ENCODE data around the gene M1AP.

M1AP gene

GRCh38 chr2:74691929-74692328, 43.8 kb upstream of the M1AP start:
- Mint-ChIP-seq H3K9me3 (no peaks in the 10 kb centered on the region), H3K27me3 (ENCODE audit: low read depth, poor library complexity) (peaks cover 23% of the 10 kb centered on the region), H3K27ac (peak overlapping the region; percentile 8), H3K4me3 (no peak overlapping the region), H3K4me1 (no peaks in the 10 kb centered on the region), H3K36me3 (ENCODE audit: low read depth) (no peaks in the 10 kb centered on the region)
- no peak for DNase-seq
- no peak for TF ChIP-seq CTCF (IDR thresholded peaks at IDR 0.05)

- Mint-ChIP-seq H3K27ac (no peak overlapping the region), H3K4me3 (no peak overlapping the region), H3K9me3 (no peaks in the 10 kb centered on the region), H3K36me3 (ENCODE audit: low read depth) (no peaks in the 10 kb centered on the region), H3K27me3 (ENCODE audit: low read depth, poor library complexity) (peaks cover 20% of the 10 kb centered on the region), H3K4me1 (no peaks in the 10 kb centered on the region)
- TF ChIP-seq CTCF (IDR thresholded peaks at IDR 0.05): peak; percentile 76
- DNase-seq: peak; percentile 19
Observed at GRCh38 chr2:74690571-74690970, 42.4 kb upstream of the M1AP start.

GRCh38 chr2:74689671-74690070, 41.5 kb upstream of the M1AP start:
- peaks cover 17% of the 10 kb centered on the region for H3K27me3 Mint-ChIP-seq (ENCODE audit: low read depth, poor library complexity)
- no peaks in the 10 kb centered on the region for H3K36me3 Mint-ChIP-seq (ENCODE audit: low read depth)
- no peak overlapping the region for H3K27ac Mint-ChIP-seq

GRCh38 chr2:74688881-74689280, 40.8 kb upstream of the M1AP start:
- no peak for TF ChIP-seq CTCF (IDR thresholded peaks at IDR 0.05)
- no peak overlapping the region for H3K4me3 Mint-ChIP-seq
- no peak overlapping the region for H3K27ac Mint-ChIP-seq
- no peaks in the 10 kb centered on the region for H3K9me3 Mint-ChIP-seq
- H3K36me3 Mint-ChIP-seq (ENCODE audit: low read depth): no peaks in the 10 kb centered on the region
- H3K4me1 Mint-ChIP-seq: no peaks in the 10 kb centered on the region
- no peak for DNase-seq
- H3K27me3 Mint-ChIP-seq (ENCODE audit: low read depth, poor library complexity): peaks cover 19% of the 10 kb centered on the region

More at GRCh38 chr2:74689671-74690070, 41.5 kb upstream of the M1AP start:
- TF ChIP-seq CTCF (IDR thresholded peaks at IDR 0.05): no peak
- Mint-ChIP-seq H3K4me3 (no peak overlapping the region), H3K4me1 (no peaks in the 10 kb centered on the region), H3K9me3 (no peaks in the 10 kb centered on the region)
- DNase-seq: no peak

GRCh38 chr2:74685408-74685807, 37.3 kb upstream of the M1AP start:
- DNase-seq: no peak
- Mint-ChIP-seq H3K36me3 (ENCODE audit: low read depth) (no peaks in the 10 kb centered on the region), H3K4me1 (no peaks in the 10 kb centered on the region), H3K9me3 (no peaks in the 10 kb centered on the region), H3K27ac (no peak overlapping the region), H3K4me3 (no peak overlapping the region), H3K27me3 (ENCODE audit: low read depth, poor library complexity) (peaks cover 9% of the 10 kb centered on the region)
- TF ChIP-seq CTCF (IDR thresholded peaks at IDR 0.05): no peak

GRCh38 chr2:74682501-74682900, 34.4 kb upstream of the M1AP start:
- no peak for TF ChIP-seq CTCF (IDR thresholded peaks at IDR 0.05)
- H3K27me3 Mint-ChIP-seq (ENCODE audit: low read depth, poor library complexity): peaks cover 11% of the 10 kb centered on the region
- DNase-seq: no peak
- H3K4me3 Mint-ChIP-seq: no peak overlapping the region
- H3K36me3 Mint-ChIP-seq (ENCODE audit: low read depth): peaks cover 5% of the 10 kb centered on the region
- H3K9me3 Mint-ChIP-seq: no peaks in the 10 kb centered on the region
- H3K4me1 Mint-ChIP-seq: no peaks in the 10 kb centered on the region
- H3K27ac Mint-ChIP-seq: no peak overlapping the region
